Glutamatergic neuron (in vitro differentiated cells): ENCODE measurements around the gene SLC18A3. TPM values are rescaled to one million over a fixed set of nuclear protein-coding genes. Genes with fewer than 3 reads are reported as not detected.

Experiments
- DNase-seq: peaks from one replicate; pipeline ENCODE4 v3.0.0; 2022
- H3K27ac Mint-ChIP-seq: one replicate; pipeline ENCODE4 v1.8.0; 2020; ENCODE audit warnings: mild to moderate bottlenecking, mixed read lengths, inconsistent platforms; ENCODE audit not compliant: unreplicated experiment
- H3K27me3 Mint-ChIP-seq: one replicate; pipeline ENCODE4 v1.8.0; 2020; ENCODE audit warnings: mild to moderate bottlenecking, moderate library complexity, mixed read lengths, inconsistent platforms; ENCODE audit not compliant: unreplicated experiment
- H3K36me3 Mint-ChIP-seq: one replicate; pipeline ENCODE4 v1.8.0; 2020; ENCODE audit warnings: mild to moderate bottlenecking, mixed read lengths, inconsistent platforms; ENCODE audit not compliant: unreplicated experiment
- H3K4me1 Mint-ChIP-seq: one replicate; pipeline ENCODE4 v1.8.0; 2020; ENCODE audit warnings: mild to moderate bottlenecking, low read depth, mixed read lengths, inconsistent platforms; ENCODE audit not compliant: unreplicated experiment
- H3K4me3 Mint-ChIP-seq: one replicate; pipeline ENCODE4 v1.8.0; 2020; ENCODE audit warnings: mild to moderate bottlenecking, mixed read lengths, inconsistent platforms; ENCODE audit not compliant: unreplicated experiment
- H3K9me3 Mint-ChIP-seq: one replicate; pipeline ENCODE4 v1.8.0; 2020; ENCODE audit warnings: mild to moderate bottlenecking, moderate library complexity, mixed read lengths, inconsistent platforms; ENCODE audit not compliant: unreplicated experiment
- total RNA-seq: library from RNA; stranded (reverse); fragmentation: NEBNext Ultra II Directional; extraction: Animal tissue kit (Norgen Biotek cat#: 25700); gene quantifications from one replicate; pipeline ENCODE4 v1.2.1, GENCODE V29; 2021; ENCODE audit not compliant: unreplicated experiment
- TF ChIP-seq, protein P1 (sequence below): fragments of 200-600 bp; sonication (generic); IDR thresholded peaks from one replicate; pipeline ENCODE4 v1.5.0; 2021; ENCODE audit not compliant: partially characterized antibody, unreplicated experiment

SLC18A3 gene
- total RNA-seq, 1 donor from 2014 or later, result 21.5 TPM

DNA sequence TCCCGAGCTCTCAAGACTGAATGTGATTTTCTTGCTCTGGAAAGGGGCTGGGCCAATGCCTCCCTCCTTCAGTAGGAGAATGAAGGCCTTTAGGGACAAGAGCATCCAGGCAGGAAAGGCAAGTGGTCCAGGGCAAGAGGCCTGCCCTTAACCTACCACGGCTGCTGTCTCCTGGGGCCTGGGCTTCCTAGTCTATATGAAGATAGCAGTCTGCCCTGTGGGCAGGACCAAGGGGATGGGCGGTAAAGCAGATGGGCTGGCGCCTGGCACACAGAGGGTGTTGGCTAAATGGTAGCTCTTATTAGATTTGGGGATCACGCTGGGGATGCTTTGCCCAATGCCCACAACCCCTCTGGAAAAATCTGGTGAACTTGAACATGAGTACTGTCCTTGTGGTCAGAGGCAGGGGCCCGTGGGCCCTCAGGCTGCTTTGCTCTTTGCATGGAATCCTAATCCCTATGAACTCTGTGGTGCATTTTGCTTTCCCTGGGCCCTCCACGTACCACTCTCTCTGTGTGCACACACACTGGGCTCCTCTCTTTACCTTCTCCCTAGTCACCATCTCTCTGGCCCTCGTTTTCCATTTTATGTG, 24.1 kb downstream of the SLC18A3 start:
- Mint-ChIP-seq H3K27me3 (peaks cover 4% of the 10 kb centered on the region), H3K4me1 (peaks cover 30% of the 10 kb centered on the region), H3K27ac (peak overlapping the region; percentile 77), H3K9me3 (peaks cover 6% of the 10 kb centered on the region), H3K4me3 (no peak overlapping the region), H3K36me3 (no peaks in the 10 kb centered on the region)
- TF ChIP-seq, protein P1, sequence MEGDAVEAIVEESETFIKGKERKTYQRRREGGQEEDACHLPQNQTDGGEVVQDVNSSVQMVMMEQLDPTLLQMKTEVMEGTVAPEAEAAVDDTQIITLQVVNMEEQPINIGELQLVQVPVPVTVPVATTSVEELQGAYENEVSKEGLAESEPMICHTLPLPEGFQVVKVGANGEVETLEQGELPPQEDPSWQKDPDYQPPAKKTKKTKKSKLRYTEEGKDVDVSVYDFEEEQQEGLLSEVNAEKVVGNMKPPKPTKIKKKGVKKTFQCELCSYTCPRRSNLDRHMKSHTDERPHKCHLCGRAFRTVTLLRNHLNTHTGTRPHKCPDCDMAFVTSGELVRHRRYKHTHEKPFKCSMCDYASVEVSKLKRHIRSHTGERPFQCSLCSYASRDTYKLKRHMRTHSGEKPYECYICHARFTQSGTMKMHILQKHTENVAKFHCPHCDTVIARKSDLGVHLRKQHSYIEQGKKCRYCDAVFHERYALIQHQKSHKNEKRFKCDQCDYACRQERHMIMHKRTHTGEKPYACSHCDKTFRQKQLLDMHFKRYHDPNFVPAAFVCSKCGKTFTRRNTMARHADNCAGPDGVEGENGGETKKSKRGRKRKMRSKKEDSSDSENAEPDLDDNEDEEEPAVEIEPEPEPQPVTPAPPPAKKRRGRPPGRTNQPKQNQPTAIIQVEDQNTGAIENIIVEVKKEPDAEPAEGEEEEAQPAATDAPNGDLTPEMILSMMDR, result no peak
- DNase-seq, result peak; percentile 67

DNA sequence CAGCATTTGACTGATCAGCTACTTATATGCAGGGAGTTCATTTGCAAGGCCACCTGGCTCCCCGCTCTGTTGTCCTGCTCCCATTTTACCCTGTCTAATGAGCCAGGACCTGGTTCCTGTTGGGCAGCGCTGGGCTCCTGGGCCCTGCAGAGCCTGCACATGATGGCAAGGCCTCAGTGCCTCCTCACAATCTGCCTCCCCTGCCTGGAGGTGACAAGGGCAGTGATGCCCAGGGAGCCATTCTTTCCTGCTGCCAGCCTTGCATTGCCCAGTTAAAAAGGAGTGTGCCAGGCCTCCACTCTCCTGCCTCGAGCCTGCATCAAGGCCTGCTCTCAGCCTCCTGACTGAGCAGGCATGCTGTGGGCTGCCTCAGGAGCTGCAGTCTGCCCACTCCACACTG, 32.2 kb downstream of the SLC18A3 start:
- H3K9me3 Mint-ChIP-seq, result peaks cover 2% of the 10 kb centered on the region
- no peak overlapping the region for H3K27ac Mint-ChIP-seq
- peaks cover 31% of the 10 kb centered on the region for H3K4me1 Mint-ChIP-seq
- DNase-seq, result no peak
- H3K36me3 Mint-ChIP-seq, result no peaks in the 10 kb centered on the region
- TF ChIP-seq, protein P1, result no peak
- peaks cover 2% of the 10 kb centered on the region for H3K27me3 Mint-ChIP-seq
- no peak overlapping the region for H3K4me3 Mint-ChIP-seq

DNA sequence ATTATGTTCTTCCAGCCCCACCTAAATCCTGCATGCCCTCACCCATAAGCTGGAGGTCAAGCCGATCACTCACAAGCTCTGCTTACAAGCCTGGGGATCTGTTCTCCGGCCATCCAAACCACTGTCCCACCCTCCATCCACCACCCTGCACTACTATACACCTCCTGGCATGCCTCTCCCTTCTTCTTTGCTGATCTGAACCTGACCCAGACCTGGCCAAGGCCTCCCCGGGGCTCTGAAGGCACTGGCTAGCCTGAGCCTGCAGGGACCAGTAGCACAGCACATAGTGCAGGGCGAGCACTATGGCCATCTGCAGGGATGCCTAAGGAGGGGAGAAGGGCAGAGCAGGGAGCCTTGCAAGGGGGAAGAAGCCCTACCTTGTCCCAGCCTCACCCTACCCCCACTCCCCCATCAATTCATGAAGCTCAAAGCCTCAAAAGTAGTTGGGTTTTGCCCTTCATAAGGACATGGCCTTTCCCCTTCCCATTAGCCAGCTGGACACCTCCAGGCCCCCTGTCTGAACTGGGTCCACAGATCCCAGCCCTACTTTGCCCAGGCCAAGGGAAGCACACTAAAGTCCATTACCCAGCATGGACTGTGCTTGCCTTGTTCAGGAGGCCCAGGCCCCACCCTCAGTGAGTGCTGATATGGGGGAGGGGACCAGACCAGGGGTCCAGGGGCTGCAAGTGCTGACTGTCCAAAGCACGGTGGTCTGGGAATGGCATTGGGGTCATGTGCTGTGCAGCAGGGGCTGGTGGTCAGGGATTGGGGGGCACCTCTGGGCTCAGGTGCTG, 33.3 kb downstream of the SLC18A3 start:
- peaks cover 4% of the 10 kb centered on the region for H3K27me3 Mint-ChIP-seq
- TF ChIP-seq, protein P1, result no peak
- H3K4me1 Mint-ChIP-seq, result peaks cover 30% of the 10 kb centered on the region
- no peak overlapping the region for H3K4me3 Mint-ChIP-seq
- no peaks in the 10 kb centered on the region for H3K36me3 Mint-ChIP-seq
- no peak for DNase-seq
- H3K27ac Mint-ChIP-seq, result peak overlapping the region; percentile 8
- peaks cover 2% of the 10 kb centered on the region for H3K9me3 Mint-ChIP-seq

DNA sequence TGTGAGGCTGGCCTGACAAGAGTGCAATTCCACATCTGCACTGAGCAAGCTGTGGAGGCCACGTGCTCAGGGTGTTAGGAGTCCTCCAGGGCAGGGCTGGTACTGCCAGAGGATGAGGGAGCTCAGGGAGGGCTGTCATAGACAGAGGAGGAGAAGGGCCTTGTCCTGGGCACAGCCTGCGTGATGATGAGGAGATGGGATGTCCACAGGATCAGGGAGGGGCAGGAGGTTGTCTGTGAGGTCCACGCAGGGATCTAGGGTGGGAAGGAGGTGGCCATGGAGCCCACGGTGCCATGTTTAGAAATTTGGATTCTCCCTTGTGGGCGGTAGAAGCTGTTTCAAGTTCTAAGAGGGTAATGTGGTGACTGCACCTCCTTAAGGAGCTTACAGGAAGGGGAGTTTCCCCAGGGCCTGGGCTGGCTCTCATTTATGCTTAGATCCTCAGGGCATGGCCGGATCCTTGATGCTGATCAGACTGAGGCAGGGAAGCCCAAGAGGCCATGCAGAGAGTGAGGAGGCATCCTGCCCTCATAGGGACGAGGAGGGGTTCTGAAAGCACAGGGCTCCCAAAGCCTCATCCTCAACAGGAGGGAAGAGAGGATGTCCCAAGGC, 34.0 kb downstream of the SLC18A3 start:
- Mint-ChIP-seq H3K27me3 (peaks cover 4% of the 10 kb centered on the region), H3K9me3 (peaks cover 2% of the 10 kb centered on the region), H3K4me1 (peaks cover 31% of the 10 kb centered on the region), H3K27ac (no peak overlapping the region), H3K4me3 (no peak overlapping the region), H3K36me3 (no peaks in the 10 kb centered on the region)
- TF ChIP-seq, protein P1, result no peak
- DNase-seq, result no peak

DNA sequence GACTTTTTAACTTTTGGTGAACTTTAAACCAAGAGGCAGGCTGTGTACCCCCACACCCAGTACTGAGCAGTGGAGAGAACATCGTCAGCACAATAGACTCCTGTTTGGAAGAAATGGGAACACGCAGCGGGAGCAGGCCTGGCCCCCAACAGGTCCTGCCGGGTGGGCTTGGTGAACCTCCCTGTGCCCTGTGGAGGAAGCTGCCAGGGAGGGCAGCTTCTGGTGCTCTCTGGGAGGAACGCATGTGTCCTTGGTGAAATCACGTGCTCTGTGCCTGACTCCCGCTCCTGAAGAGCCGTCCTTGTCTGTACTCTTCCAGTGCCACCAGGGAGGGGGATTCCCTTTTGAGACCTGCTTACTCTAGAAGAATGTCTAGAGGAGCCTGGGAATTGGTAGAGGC, 35.3 kb downstream of the SLC18A3 start:
- DNase-seq, result no peak

More for the DNA sequence above, 35.3 kb downstream of the SLC18A3 start:
- peaks cover 26% of the 10 kb centered on the region for H3K4me1 Mint-ChIP-seq
- H3K27ac Mint-ChIP-seq, result no peak overlapping the region
- H3K36me3 Mint-ChIP-seq, result no peaks in the 10 kb centered on the region
- TF ChIP-seq, protein P1, result no peak
- peaks cover 5% of the 10 kb centered on the region for H3K27me3 Mint-ChIP-seq
- H3K4me3 Mint-ChIP-seq, result no peak overlapping the region
- peaks cover 2% of the 10 kb centered on the region for H3K9me3 Mint-ChIP-seq
